IMR-90 (cell line): ENCODE results near the gene NDUFB10. TPM values are rescaled to one million over a fixed set of nuclear protein-coding genes. Genes with fewer than 3 reads are reported as not detected.

Source experiments
- ATAC-seq: fragments of 200-7000 bp; cut with Tn5 transposase; 2 replicates; pipeline ENCODE4 v1.9.1; 2020; ENCODE audit warnings: low read depth, mild to moderate bottlenecking, moderate library complexity
- BruUV-seq: library from RNA; stranded (reverse); fragments of 400-500 nt; replicated peaks from 2 replicates; lab custom pipeline; 2021; lab: Mats Ljungman, UMichigan
- CTCF ChIA-PET: fragments of 300-600 bp; formaldehyde crosslinking; extraction: SDS; loops from one replicate; lab custom pipeline; 2021; ENCODE audit warnings: antibody characterized with exemption; lab: Yijun Ruan, JAX
- POLR2A ChIA-PET: fragments of 300-600 bp; sonication (Branson Sonifier 250); formaldehyde crosslinking; loops from one replicate; lab custom pipeline; 2022; ENCODE audit warnings: antibody characterized with exemption; ENCODE audit not compliant: unreplicated experiment; lab: Charles Lee
- DNase-seq: peaks from one replicate; pipeline ENCODE4 v3.0.0; 2013
- H2AFZ ChIP-seq: replicated peaks from 2 replicates; pipeline ENCODE3; 2013; ENCODE audit warnings: low read length, mild to moderate bottlenecking; ENCODE audit not compliant: poor library complexity
- H2AK5ac ChIP-seq: 2 replicates; pipeline ENCODE4 v1.6.1; 2013; ENCODE audit warnings: low read depth, low read length, inconsistent platforms
- H2AK9ac ChIP-seq: replicated peaks from 2 replicates; pipeline ENCODE3; 2013; ENCODE audit warnings: mild to moderate bottlenecking, low read depth, low read length, moderate library complexity; ENCODE audit not compliant: poor library complexity
- H2BK120ac ChIP-seq: 2 replicates; pipeline ENCODE4 v1.6.1; 2013; ENCODE audit warnings: low read depth, low read length, inconsistent platforms
- H2BK15ac ChIP-seq: 3 replicates; pipeline ENCODE4 v1.6.1; 2013; ENCODE audit warnings: low read depth, low read length, inconsistent platforms
- H2BK20ac ChIP-seq: 2 replicates; pipeline ENCODE4 v1.6.1; 2013; ENCODE audit warnings: low read depth, mild to moderate bottlenecking, inconsistent platforms, low read length, moderate library complexity
- H2BK5ac ChIP-seq: 2 replicates; pipeline ENCODE4 v1.6.1; 2013; ENCODE audit warnings: mild to moderate bottlenecking, low read depth, low read length, inconsistent platforms; ENCODE audit not compliant: poor library complexity, severe bottlenecking
- H3K14ac ChIP-seq: replicated peaks from 2 replicates; pipeline ENCODE4 v1.6.1; 2013; ENCODE audit warnings: low read depth, low read length, inconsistent platforms
- H3K18ac ChIP-seq: 2 replicates; pipeline ENCODE4 v1.6.1; 2013; ENCODE audit warnings: low read depth, low read length, control low read depth
- H3K23ac ChIP-seq: 2 replicates; pipeline ENCODE4 v1.6.1; 2013; ENCODE audit warnings: low read depth, low read length, inconsistent platforms
- H3K27ac ChIP-seq: 2 replicates; pipeline ENCODE4 v1.5.1; 2013; ENCODE audit warnings: mild to moderate bottlenecking, control low read depth, low read length; ENCODE audit not compliant: insufficient read depth
- H3K27me3 ChIP-seq: 2 replicates; pipeline ENCODE4 v1.6.1; 2013; ENCODE audit warnings: low read length; ENCODE audit not compliant: control insufficient read depth, insufficient read depth
- H3K36me3 ChIP-seq: 2 replicates; pipeline ENCODE4 v1.6.1; 2013; ENCODE audit warnings: low read length, mixed read lengths; ENCODE audit not compliant: control insufficient read depth, insufficient read depth
- H3K4ac ChIP-seq: 2 replicates; pipeline ENCODE4 v1.6.1; 2013; ENCODE audit warnings: low read depth, low read length, inconsistent platforms
- H3K4me1 ChIP-seq: 2 replicates; pipeline ENCODE4 v1.6.1; 2013; ENCODE audit warnings: low read length, mixed read lengths; ENCODE audit not compliant: control insufficient read depth, insufficient read depth
- H3K4me2 ChIP-seq: 2 replicates; pipeline ENCODE4 v1.6.1; 2013; ENCODE audit warnings: low read depth, mild to moderate bottlenecking, control low read depth, low read length, moderate library complexity
- H3K4me3 ChIP-seq: 2 replicates; pipeline ENCODE4 v1.5.1; 2013; ENCODE audit warnings: low read depth, mild to moderate bottlenecking, control low read depth, low read length, moderate library complexity; ENCODE audit not compliant: insufficient read depth
- H3K56ac ChIP-seq: 2 replicates; pipeline ENCODE4 v1.6.1; 2013; ENCODE audit warnings: low read length, inconsistent platforms; ENCODE audit not compliant: insufficient read depth; ENCODE audit errors: extremely low read depth
- H3K79me1 ChIP-seq, 2 experiments: 2 replicates each; pipeline ENCODE4 v1.6.1; 2013; ENCODE audit warnings: low read length in 2 of 2, inconsistent platforms in 1 of 2, low read depth in 1 of 2
- H3K9ac ChIP-seq: 2 replicates; pipeline ENCODE4 v1.6.1; 2013; ENCODE audit warnings: low read depth, low read length, control low read depth
- H3K9me1 ChIP-seq: 2 replicates; pipeline ENCODE4 v1.6.1; 2013; ENCODE audit warnings: low read length, inconsistent platforms; ENCODE audit not compliant: insufficient read depth
- H3K9me3 ChIP-seq: 2 replicates; pipeline ENCODE4 v1.6.1; 2013; ENCODE audit warnings: low read length; ENCODE audit not compliant: control insufficient read depth, insufficient read depth
- H4K20me1 ChIP-seq: 2 replicates; pipeline ENCODE4 v1.6.1; 2013; ENCODE audit warnings: low read length, inconsistent platforms; ENCODE audit not compliant: insufficient read depth
- H4K5ac ChIP-seq: 2 replicates; pipeline ENCODE4 v1.6.1; 2013; ENCODE audit warnings: mild to moderate bottlenecking, low read depth, low read length, control low read depth
- H4K8ac ChIP-seq, 2 experiments: 2 replicates each; pipeline ENCODE4 v1.6.1; 2013; ENCODE audit warnings: low read depth in 2 of 2, low read length in 2 of 2, control low read depth in 1 of 2, inconsistent platforms in 1 of 2
- H4K91ac ChIP-seq: 2 replicates; pipeline ENCODE4 v1.6.1; 2013; ENCODE audit warnings: low read depth, low read length, inconsistent platforms; ENCODE audit not compliant: insufficient read depth
- BHLHE40 ChIP-seq: fragments of 150-350 bp; IDR thresholded peaks from 2 replicates; pipeline ENCODE4 v1.6.1; 2016; ENCODE audit warnings: mild to moderate bottlenecking, low read depth, low read length
- FOS ChIP-seq: fragments of 150-350 bp; IDR thresholded peaks from 2 replicates; pipeline ENCODE4 v1.6.1; 2016; ENCODE audit warnings: low read depth, low read length
- MAFK ChIP-seq: IDR thresholded peaks from 2 replicates; pipeline ENCODE4 v1.6.1; 2012; ENCODE audit warnings: low read depth, low read length, improper control_type of control experiment
- NFE2L2 ChIP-seq: fragments of 150-350 bp; IDR thresholded peaks from 2 replicates; pipeline ENCODE4 v1.6.1; 2016; ENCODE audit warnings: low read depth, mild to moderate bottlenecking, low read length
- POLR2A ChIP-seq: IDR thresholded peaks from 2 replicates; pipeline ENCODE4 v1.6.1; 2012; ENCODE audit warnings: mild to moderate bottlenecking, low read depth, low read length
- RCOR1 ChIP-seq: IDR thresholded peaks from 2 replicates; pipeline ENCODE4 v1.6.1; 2012; ENCODE audit warnings: mild to moderate bottlenecking, low read length, improper control_type of control experiment; ENCODE audit not compliant: insufficient replicate concordance
- RFX5 ChIP-seq: IDR thresholded peaks from 2 replicates; pipeline ENCODE4 v1.8.0; 2012; ENCODE audit warnings: low read depth, mild to moderate bottlenecking, low read length, moderate library complexity
- SMC3 ChIP-seq: fragments of 150-350 bp; IDR thresholded peaks from 2 replicates; pipeline ENCODE4 v1.6.1; 2016; ENCODE audit warnings: low read depth, mild to moderate bottlenecking, antibody characterized with exemption, low read length, moderate library complexity
- WGBS, 2 experiments: methylation state at CpG; one replicate each; pipeline versions ENCODE4 v1.1.5 to v1.1.7; 2013; ENCODE audit warnings: missing lambda C conversion rate in 2 of 2; ENCODE audit not compliant: insufficient read length in 1 of 2; ENCODE audit errors: extremely low coverage in 2 of 2; 5-methylcytosine and 5-hydroxymethylcytosine counted together
- dilution Hi-C: fragments of 300-500 bp; cut with HindIII; formaldehyde crosslinking; loops from one replicate; pipeline ENCODE4 v1.14.3; 2018; ENCODE audit warnings: low sequenced_read_pairs; ENCODE audit not compliant: unreplicated experiment
- in situ Hi-C: fragments of 300-500 bp; cut with MboI; formaldehyde crosslinking; loops from 3 replicates; pipeline ENCODE4 v1.14.3; 2019; ENCODE audit warnings: low sequenced_read_pairs, inconsistent platforms, mixed read lengths
- intact Hi-C: fragments of 100-400 bp; cut with micrococcal nuclease; formaldehyde crosslinking; loops from 2 replicates; pipeline ENCODE4 v1.10.0; 2022
- polyA plus RNA-seq, 3 experiments: library from polyadenylated mRNA; depleted of rRNA; stranded (reverse); fragments of >200 nt; gene quantifications; 2 replicates each; pipeline ENCODE4 v1.2.3, GENCODE V29; 2012; ENCODE audit warnings: low replicate concordance in 1 of 3
- total RNA-seq: library from RNA; depleted of rRNA; stranded (reverse); fragments of >200 nt; gene quantifications from 2 replicates; pipeline ENCODE4 v1.2.3, GENCODE V29; 2012
- TF ChIP-seq, protein P1 (sequence below): fragments of 150-350 bp; IDR thresholded peaks from 2 replicates; pipeline ENCODE4 v1.6.1; 2016; ENCODE audit warnings: low read depth, mild to moderate bottlenecking, low read length, moderate library complexity, borderline replicate concordance

The NDUFB10 gene
- total and polyA plus RNA-seq, 2 of the 4 experiments (the other 2 are of a cell fraction), result 189 to 220 TPM

DNA sequence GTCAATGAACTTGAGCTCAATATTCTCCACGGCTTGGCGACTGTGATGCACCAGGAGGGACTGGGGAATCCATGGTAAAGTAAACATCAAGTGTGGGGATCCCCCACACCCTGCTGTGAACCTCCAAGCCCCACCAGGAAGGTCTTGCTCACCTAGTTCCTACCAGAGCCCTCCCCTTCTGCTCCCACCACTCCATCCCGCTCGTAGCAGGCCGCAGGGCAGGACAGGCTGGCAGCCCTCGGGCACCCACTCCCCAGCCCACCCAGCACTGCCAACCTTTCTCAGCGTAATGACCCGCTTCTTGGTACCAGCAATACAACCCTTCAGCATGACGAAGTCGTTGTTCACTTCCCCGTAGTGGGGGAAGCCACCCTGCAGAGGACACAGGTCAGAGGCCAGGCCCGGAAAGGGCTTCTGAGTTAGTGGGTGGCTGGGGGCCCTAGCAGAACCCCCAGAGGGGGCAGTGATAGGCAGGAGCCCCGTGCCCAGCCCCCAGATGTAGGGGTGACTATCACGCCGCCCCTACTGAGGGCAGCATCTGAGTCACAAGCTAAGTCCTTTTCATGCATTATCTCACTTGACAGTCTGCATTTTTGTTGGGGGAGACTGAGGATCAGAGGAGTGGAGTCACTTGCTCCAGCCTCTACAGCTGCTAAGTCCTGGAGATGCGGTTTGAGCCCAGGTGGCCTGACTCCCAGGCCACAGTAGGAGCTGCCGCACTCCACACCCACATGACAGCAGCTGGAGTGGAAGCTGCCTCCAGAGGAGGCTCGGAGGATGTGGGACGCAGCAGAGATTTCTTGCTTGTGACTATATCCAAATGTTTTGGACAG lies 13.6 kb upstream of the NDUFB10 start:
- WGBS, 2 experiments, result 84% methylated on average over 3 of the region's 19 CpGs; no CpG with 5 or more reads in 1 of the 2 experiments
- no peak overlapping the region for H3K56ac ChIP-seq
- peaks cover 9 to 13% of the 10 kb centered on the region in 2 experiments; a peak in 3 of 4 replicates for H3K79me1 ChIP-seq
- ATAC-seq (no peak), DNase-seq (no peak)
- dilution Hi-C loops (no loop called here), in situ Hi-C loops (no loop called here), intact Hi-C loops (no loop called here)
- H3K9me1 ChIP-seq, result no peaks in the 10 kb centered on the region
- H2AK5ac ChIP-seq, result no peak overlapping the region
- no peak for TF ChIP-seq RCOR1
- TF ChIP-seq, protein P1, sequence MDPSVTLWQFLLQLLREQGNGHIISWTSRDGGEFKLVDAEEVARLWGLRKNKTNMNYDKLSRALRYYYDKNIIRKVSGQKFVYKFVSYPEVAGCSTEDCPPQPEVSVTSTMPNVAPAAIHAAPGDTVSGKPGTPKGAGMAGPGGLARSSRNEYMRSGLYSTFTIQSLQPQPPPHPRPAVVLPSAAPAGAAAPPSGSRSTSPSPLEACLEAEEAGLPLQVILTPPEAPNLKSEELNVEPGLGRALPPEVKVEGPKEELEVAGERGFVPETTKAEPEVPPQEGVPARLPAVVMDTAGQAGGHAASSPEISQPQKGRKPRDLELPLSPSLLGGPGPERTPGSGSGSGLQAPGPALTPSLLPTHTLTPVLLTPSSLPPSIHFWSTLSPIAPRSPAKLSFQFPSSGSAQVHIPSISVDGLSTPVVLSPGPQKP, result no peak
- TF ChIP-seq RFX5, result no peak
- no peak for TF ChIP-seq NFE2L2
- TF ChIP-seq FOS, result no peak
- no peak for TF ChIP-seq POLR2A
- TF ChIP-seq SMC3, result no peak
- TF ChIP-seq BHLHE40, result no peak
- no peak for TF ChIP-seq MAFK
- H3K4me3 ChIP-seq, result no peak overlapping the region
- peaks cover 1% of the 10 kb centered on the region; the same call in 1 of the 2 replicates for H3K36me3 ChIP-seq
- no peak overlapping the region for H4K91ac ChIP-seq
- no peak overlapping the region for H3K14ac ChIP-seq
- H3K27me3 ChIP-seq, result no peaks in the 10 kb centered on the region
- no peak overlapping the region for H2BK15ac ChIP-seq
- no peak overlapping the region for H3K9ac ChIP-seq
- no peak overlapping the region for H4K8ac ChIP-seq
- no peak overlapping the region for H2BK20ac ChIP-seq
- no peaks in the 10 kb centered on the region for H3K9me3 ChIP-seq
- ChIA-PET POLR2A (no interaction called here), CTCF (no interaction called here)
- H2BK5ac ChIP-seq, result no peak overlapping the region
- peak overlapping the region; percentile 58 for H2AFZ ChIP-seq
- no peak overlapping the region for H4K5ac ChIP-seq
- no peak overlapping the region for H2AK9ac ChIP-seq
- no TSS peak for BruUV-seq
- H2BK120ac ChIP-seq, result no peak overlapping the region
- no peak overlapping the region for H3K4me2 ChIP-seq
- no peak overlapping the region for H3K18ac ChIP-seq
- no peak overlapping the region for H3K23ac ChIP-seq
- no peaks in the 10 kb centered on the region for H4K20me1 ChIP-seq
- H3K4me1 ChIP-seq, result peaks cover 5% of the 10 kb centered on the region; the same call in 1 of the 2 replicates
- H3K4ac ChIP-seq, result no peak overlapping the region
- no peak overlapping the region for H3K27ac ChIP-seq
